SK-N-MC (cell line): ENCODE results near the gene POMGNT2.

ENCODE experiments used
- EZH2 ChIP-seq: fragments of 200-600 bp; sonication (generic); IDR thresholded peaks from one replicate; pipeline ENCODE4 v1.6.1; 2017; ENCODE audit warnings: antibody characterized with exemption
- POLR2AphosphoS5 ChIP-seq: IDR thresholded peaks from 2 replicates; pipeline ENCODE4 v1.6.1; 2012; ENCODE audit warnings: mild to moderate bottlenecking, low read depth, low read length, borderline replicate concordance

DNA sequence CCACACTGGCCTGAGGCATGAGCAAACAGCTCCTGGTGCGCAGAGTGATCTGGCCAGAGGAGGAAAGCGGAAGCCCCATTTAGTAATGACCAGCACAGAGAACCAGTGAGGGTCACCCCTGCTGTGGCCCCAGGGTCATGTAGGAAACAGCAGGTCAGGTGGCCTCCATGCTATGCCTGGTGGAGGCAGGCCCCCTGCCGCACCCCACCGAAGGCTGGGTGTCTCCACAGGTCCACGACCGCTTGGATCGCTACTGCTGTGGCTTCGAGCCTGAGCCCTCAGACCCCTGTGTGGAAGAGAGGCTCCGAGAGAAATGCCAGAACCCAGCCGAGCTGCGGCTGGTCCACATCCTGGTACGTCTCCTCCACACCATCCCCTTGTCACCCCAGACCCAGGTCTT, 52.6 kb downstream of the POMGNT2 start:
- TF ChIP-seq EZH2, result no peak
- no peak for TF ChIP-seq POLR2AphosphoS5
